ENCODE results near the gene MRPS34.

- TF ChIP-seq CTCF (IDR thresholded peaks at IDR 0.05 in 2 of 3, conservative IDR thresholded peaks at IDR 0.05 in 1 of 3; ENCODE audit: insufficient read depth in 2 of 3, low read depth in 1 of 3, low read length in 3 of 3) (no peak), KLF6 (CRISPR knock-in tag; IDR thresholded peaks at IDR 0.05; ENCODE audit: borderline replicate concordance) (no peak), MAZ (CRISPR knock-in tag; conservative IDR thresholded peaks at IDR 0.05 in 1 of 2, IDR thresholded peaks at IDR 0.05 in 1 of 2) (no peak), GABPA (tag; conservative IDR thresholded peaks at IDR 0.05; ENCODE audit: low read depth) (no peak), TCF15 (CRISPR knock-in tag; IDR thresholded peaks at IDR 0.05) (no peak)
Measured at GRCh38 chr16:1790261-1790610, 17.3 kb upstream of the MRPS34 start.
